Measurements from ENCODE around the gene STIM1. TPM values are rescaled to one million over a fixed set of nuclear protein-coding genes. Genes with fewer than 3 reads are reported as not detected.

Gene STIM1
- 25.3 to 27.2 TPM (median 26.6 TPM) in 5 replicates for total RNA-seq (2022; extraction: Qiagen RNA extraction)

GRCh38 chr11:3854977-3855807, at the start of gene STIM1:
Gene STIM1 (plus strand): TSS chr11:3855664. CDS start chr11:3856271, 607 bp downstream.

GRCh38 chr11:3807909-3808860, 47.3 kb upstream of the STIM1 start, which contains the start of gene PGAP2:
Gene PGAP2 (plus strand): TSS chr11:3808560. CDS start chr11:3811260, 2,700 bp downstream.

GRCh38 chr11:3840870-3841425, 14.5 kb upstream of the STIM1 start, which contains the start of gene RHOG:
Gene RHOG (minus strand): TSS chr11:3840959. CDS start chr11:3828138, 12,821 bp downstream.

GRCh38 chr11:4094348-4095291, 239.2 kb downstream of the STIM1 start, which contains the start of gene RRM1:
Gene RRM1 (plus strand): TSS chr11:4094799. CDS start chr11:4095013, 214 bp downstream.

Other genes with a start within 250 kb of the STIM1 start
- gene ART5, start 213.7 kb upstream of the STIM1 start, total RNA-seq (2022; extraction: Qiagen RNA extraction): 0.18 to 0.60 TPM (median 0.27 TPM) in 5 replicates
- 0.06 to 0.10 TPM in 2 of 5 replicates, not detected in the others for gene ART1, start 210.5 kb upstream of the STIM1 start, total RNA-seq (2022; extraction: Qiagen RNA extraction)
- gene CHRNA10, start 184.3 kb upstream of the STIM1 start, total RNA-seq (2022; extraction: Qiagen RNA extraction): 0.60 to 1.7 TPM (median 1.1 TPM) in 5 replicates
- gene NUP98, start 58.1 kb upstream of the STIM1 start, total RNA-seq (2022; extraction: Qiagen RNA extraction): 61.7 to 82.0 TPM (median 63.5 TPM) in 5 replicates
- 19.6 to 24.0 TPM (median 21.4 TPM) in 5 replicates for gene PGAP2, start 47.1 kb upstream of the STIM1 start, total RNA-seq (2022; extraction: Qiagen RNA extraction)
- 98.7 to 123 TPM (median 119 TPM) in 5 replicates for gene RHOG, start 14.7 kb upstream of the STIM1 start, total RNA-seq (2022; extraction: Qiagen RNA extraction)
- 72.7 to 95.1 TPM (median 75.6 TPM) in 5 replicates for gene RRM1, start 239.1 kb downstream of the STIM1 start, total RNA-seq (2022; extraction: Qiagen RNA extraction)